NOMO-1 treated with dmso at 0.1 percent for 144 hours (cell line): ENCODE results near the gene HFE.
"Not testable (repeated sequence)": the region's sequence is repeated elsewhere in the genome, so short reads cannot be mapped to it uniquely, and the experiment has no call there.

ENCODE experiments used
- DNase-seq: peaks from one replicate; lab custom pipeline; 2025; ENCODE audit not compliant: unreplicated experiment; lab: John Stamatoyannopoulos, UW

HFE gene, protein sequence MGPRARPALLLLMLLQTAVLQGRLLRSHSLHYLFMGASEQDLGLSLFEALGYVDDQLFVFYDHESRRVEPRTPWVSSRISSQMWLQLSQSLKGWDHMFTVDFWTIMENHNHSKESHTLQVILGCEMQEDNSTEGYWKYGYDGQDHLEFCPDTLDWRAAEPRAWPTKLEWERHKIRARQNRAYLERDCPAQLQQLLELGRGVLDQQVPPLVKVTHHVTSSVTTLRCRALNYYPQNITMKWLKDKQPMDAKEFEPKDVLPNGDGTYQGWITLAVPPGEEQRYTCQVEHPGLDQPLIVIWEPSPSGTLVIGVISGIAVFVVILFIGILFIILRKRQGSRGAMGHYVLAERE

DNA sequence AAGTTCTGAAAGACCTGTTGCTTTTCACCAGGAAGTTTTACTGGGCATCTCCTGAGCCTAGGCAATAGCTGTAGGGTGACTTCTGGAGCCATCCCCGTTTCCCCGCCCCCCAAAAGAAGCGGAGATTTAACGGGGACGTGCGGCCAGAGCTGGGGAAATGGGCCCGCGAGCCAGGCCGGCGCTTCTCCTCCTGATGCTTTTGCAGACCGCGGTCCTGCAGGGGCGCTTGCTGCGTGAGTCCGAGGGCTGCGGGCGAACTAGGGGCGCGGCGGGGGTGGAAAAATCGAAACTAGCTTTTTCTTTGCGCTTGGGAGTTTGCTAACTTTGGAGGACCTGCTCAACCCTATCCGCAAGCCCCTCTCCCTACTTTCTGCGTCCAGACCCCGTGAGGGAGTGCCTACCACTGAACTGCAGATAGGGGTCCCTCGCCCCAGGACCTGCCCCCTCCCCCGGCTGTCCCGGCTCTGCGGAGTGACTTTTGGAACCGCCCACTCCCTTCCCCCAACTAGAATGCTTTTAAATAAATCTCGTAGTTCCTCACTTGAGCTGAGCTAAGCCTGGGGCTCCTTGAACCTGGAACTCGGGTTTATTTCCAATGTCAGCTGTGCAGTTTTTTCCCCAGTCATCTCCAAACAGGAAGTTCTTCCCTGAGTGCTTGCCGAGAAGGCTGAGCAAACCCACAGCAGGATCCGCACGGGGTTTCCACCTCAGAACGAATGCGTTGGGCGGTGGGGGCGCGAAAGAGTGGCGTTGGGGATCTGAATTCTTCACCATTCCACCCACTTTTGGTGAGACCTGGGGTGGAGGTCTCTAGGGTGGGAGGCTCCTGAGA, at the start of gene HFE:
Gene HFE (plus strand): TSS at position 146 of the 832 bp plus-strand sequence. CDS start 12 bp downstream, at position 158.
- peak; percentile 5 for DNase-seq

DNA sequence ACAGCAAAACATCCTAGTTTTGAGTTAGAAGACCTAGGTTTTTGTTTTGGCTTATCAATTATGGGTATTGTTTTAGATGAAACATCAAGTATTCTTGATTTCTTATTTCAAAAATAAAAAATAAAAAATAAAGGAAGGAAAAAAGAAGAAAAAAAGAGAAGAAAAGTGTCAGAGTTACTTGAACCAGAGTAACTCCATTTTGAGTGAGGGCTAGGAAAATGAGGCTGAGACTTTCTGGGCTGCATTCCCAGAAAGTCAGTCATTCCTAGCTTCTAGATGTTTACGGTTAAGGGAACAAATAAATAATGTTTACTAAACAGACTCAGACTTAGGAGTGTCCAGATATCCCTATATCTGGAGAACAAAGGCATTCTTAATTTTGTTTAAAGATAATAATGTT, 45.3 kb upstream of the HFE start:
- DNase-seq: no peak

DNA sequence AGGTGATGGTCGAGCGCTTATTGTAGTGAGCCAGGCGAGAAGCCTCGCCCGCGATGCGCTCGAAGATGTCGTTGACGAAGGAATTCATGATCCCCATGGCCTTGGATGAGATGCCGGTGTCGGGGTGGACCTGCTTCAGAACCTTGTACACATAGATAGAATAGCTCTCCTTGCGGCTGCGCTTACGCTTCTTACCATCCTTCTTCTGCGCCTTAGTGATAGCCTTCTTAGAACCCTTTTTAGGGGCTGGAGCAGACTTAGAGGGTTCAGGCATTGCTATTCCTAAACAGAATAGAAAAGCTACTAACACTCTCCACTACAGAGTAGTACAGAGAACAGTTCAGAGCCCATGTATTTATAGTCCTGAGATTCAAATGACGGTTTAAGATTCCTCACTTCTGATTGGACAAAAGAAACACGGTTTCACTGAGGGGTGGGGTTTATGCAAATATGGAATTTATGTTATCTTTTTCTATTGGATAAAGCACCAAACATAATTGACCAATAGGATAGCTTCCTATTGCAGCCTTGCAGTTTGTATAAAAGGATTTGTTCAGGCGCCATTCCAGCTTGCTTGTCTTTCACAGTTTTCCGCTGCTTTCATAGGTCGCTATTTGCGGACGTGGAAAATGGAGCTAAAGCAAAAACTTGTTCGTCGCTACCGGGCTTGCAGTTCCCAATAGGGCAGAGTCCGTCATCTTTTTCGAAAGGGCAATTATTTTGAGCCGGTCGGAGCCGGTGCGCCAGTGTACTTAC, 43.7 kb upstream of the HFE start:
- DNase-seq: no peak

DNA sequence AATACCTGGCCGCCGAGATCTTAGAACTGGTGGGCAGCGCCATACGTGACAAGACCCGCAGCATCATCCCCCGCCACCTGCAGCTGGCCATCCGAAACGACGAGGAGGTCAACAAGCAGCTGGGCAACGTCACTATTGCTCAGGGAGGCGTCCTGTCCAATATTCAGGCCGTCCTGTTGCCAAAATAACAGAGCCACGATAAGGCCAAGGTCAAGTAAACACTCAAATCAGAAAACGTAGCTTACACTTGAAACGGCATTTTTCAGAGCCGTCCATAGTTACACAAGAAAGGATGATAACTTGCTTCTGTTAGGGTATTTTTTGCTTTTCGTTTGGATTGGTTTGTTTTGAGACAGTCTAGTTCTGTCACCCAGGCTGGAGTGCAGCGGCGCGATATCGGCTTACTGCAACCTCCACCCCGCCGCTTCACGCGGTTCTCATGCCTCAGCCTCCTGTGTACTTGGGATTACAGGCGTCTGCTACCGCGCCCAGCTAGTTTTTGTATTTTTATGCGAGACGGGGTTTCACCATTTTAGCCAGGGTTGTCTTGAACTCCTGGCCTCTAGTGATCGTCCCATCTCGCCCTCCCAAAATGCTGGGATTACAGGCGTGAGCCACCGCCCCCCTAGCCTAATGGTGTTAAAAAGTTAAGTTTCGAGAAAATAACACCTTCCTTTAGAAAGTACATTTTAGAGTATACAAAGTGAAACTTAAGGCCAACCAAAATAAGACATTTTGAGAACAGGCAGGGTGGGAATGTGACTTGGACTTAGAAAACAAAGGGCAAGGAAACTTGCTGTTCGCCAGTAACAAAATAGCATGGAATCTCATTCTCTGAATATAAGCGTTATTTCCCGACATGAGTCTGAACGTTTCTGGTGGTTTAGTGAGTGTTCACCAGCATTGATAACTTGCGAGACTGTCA, 42.8 kb upstream of the HFE start:
- DNase-seq: no peak

DNA sequence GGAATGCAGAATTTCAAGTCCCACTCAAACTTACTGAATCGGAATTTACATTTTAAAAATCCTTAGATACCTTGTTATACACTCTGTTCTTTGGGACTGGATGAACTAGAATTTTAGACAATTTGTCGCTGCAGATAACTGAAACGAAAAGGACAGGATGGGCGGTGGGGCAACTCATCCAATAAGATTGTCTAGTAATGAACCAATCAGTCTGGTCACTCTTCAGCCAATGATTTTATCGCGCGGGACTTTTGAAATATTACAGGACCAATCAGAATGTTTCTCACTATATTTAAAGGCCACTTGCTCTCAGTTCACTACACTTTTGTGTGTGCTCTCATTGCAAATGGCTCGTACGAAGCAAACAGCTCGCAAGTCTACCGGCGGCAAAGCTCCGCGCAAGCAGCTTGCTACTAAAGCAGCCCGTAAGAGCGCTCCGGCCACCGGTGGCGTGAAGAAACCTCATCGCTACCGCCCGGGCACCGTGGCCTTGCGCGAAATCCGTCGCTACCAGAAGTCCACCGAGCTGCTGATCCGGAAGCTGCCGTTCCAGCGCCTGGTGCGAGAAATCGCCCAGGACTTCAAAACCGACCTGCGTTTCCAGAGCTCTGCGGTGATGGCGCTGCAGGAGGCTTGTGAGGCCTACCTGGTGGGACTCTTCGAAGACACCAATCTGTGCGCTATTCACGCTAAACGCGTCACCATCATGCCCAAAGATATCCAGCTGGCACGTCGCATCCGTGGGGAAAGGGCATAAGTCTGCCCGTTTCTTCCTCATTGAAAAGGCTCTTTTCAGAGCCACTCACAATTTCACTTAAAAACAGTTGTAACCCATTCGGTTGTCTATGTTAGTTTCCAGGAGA, 41.9 kb upstream of the HFE start:
- peak; percentile 4 for DNase-seq

DNA sequence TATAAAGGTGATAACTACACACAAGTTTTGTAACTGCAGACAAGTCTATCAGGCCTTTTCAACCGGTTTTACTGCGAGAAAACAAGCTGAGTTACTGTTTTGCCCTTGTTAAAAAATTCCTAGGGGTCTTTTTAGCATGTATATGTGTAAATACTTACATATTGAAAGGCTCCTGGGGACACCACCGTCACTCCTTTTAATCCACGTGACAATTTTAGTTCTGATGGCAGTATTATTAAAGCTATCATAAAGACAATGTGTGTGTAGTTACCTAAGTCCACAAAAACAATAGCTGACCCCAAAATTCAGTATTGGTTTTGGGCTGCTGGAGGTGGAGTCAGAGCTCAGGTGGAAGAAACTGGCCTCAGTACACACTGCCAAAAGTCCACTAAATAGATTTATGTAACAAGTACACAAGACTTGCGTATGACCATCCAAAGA, 41.3 kb upstream of the HFE start:
- no peak for DNase-seq

DNA sequence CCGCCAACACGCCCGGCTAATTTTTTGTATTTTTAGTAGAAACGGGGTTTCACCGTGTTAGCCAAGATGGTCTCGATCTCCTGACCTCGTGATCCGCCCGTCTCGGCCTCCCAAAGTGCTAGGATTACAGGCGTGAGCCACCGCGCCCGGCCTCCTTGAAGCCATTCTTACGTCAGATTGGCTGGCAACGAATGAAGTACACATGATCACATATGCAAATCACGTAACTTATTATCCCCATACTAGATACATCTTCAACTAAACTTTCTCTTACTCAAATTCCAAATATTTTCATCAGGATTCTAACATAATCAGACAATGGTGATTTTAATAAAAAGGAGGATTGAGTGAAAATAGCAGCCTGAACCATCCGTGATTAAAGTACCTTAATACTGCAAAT, 39.9 kb upstream of the HFE start:
- DNase-seq: not testable (repeated sequence)

DNA sequence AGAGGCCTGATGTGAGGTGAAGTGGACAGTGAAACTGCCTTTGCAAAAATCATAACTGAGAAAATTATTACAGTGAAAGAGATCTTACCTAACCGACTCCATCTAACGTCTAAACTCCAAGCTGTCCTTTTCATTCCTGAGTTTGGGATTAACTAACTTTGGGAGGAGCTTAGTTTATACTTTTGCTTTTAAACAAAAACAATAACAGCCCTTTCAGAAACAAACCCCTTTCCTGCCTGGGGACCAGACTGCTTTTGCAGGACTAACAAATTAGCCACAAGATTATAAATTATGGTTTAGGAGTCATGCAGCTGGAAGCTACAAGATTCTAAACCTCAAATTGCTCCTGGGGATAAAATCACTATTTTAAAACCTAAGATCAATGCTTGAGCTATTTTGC, 38.6 kb upstream of the HFE start:
- DNase-seq: no peak

DNA sequence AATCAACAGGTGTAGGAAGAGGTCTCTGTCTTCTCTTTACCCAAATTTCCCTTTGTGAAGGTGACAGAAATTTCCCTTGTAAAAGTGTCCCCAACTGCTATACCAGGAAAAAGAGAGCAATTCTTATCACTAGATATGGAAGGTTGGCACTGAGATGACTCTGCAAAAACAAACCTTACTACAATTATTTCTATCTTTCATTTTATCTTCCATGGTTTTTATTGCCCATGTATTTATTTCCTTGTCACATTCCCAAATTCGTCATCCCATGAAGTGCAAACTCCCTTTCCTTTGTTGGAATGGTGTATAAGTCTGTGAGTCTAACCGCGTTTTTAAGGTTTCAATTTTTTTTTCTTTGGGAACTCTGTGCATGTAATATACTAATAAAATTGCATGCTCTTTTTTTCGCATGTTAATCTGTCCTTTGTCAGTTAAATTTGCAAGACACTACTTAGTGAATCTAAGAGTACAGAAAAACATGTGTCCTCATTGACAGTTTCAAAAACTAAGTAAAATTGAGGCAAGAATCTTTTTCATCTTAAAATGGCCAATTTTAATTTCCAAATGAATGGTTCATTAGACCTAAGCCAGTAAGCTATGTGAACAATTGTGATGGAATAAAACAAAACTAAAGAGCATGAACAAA, 35.4 kb upstream of the HFE start:
- no peak for DNase-seq

DNA sequence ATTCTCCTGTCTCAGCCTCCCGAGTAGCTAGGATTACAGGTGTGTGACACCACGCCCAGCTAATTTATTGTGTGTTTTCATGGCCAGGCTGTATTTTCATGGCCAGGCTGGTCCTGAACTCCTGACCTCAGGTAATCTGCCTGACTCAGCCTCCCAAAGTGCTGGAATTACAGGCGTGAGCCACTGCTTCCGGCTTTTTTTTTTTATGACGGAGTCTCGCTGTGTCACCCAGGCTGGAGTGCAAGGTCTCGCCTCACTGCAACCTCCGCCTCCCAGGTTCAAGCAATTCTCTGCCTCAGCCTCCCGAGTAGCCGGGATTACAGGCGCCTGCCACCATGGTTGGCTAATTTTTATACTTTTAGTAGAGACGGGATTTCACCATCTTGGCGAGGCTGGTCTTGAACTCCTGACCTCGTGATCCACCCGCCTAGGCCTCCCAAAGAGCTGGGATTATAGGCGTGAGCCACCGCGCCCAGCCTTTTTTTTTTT, 34.4 kb upstream of the HFE start:
- DNase-seq: not testable (repeated sequence)

DNA sequence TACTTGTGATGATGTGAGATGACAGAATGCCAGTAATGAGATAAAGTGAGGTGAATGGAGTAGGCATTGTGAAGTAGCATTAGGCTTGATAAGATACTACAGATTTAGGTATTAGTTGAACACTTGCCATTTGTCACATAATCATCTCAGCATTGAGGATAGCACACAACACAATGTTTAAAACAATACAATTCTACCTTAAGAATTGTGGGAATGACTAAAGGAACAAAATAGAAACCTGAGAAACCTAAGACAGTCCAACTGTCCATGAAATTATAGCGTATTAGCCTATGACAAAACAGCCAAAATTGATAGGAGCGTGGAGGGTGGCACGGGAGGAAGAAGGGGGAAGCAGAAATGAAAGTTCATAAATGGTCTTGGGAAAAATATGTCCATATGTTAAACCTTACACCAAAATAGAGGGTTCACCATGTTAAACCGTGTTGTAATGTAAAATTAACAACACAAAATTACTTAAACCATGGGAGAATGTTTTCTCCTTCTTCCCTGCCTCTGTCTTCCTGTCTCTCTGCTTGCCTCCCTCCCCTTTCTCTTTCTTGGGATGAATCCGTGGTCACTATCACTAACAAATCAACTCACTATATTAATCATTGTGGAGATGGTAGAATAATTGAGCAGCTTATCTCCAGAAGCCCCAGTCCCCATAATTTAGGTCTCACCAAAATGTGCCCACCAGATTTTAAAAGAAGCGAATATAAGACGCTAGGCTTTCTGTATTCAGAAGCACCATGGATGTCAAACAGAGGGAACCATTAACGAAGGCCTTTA, 33.0 kb upstream of the HFE start:
- DNase-seq: peak; percentile 6

DNA sequence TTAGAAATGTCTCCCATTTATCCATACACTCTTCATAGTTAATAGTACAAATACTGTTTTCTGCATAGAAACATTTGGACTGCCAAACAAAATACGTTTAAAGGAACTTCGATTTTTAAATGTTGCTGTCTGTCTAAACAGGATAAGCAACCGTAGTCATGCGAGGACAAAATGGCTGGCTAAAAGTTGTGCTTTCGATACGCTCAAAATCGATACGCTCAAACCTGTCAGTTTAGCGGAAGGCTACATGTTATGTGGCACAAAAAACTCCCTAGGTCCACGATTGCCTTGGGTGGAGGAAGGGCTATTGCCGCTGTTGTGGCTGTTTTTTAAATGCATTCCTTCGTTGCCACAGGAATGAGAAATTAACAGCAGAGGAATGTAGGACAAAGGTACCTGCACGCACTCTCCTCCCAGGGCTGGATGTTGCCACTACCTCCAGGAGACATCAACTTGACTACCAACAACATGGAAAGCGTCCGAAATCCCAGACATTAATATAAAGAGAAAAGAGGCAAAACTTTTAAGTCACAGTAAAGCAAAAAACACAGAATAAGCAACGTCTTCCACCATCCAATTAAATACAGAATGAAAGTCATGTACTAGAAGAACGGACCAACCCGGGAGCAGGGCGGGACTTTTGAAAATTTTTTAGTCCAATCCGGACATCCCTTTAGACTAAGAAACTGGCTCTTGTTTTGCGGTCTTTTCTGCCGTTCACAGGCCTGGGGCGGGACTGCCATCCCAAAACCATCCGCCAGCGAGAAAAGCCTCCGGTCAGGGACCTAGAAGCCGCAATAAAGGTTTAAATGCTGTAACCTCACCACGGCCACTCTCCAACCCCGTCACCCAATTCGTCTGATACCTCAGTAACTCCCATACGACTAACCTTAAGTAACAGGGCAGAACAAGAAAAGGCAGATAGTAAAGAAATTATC, 32.2 kb upstream of the HFE start:
- peak; percentile 93 for DNase-seq

DNA sequence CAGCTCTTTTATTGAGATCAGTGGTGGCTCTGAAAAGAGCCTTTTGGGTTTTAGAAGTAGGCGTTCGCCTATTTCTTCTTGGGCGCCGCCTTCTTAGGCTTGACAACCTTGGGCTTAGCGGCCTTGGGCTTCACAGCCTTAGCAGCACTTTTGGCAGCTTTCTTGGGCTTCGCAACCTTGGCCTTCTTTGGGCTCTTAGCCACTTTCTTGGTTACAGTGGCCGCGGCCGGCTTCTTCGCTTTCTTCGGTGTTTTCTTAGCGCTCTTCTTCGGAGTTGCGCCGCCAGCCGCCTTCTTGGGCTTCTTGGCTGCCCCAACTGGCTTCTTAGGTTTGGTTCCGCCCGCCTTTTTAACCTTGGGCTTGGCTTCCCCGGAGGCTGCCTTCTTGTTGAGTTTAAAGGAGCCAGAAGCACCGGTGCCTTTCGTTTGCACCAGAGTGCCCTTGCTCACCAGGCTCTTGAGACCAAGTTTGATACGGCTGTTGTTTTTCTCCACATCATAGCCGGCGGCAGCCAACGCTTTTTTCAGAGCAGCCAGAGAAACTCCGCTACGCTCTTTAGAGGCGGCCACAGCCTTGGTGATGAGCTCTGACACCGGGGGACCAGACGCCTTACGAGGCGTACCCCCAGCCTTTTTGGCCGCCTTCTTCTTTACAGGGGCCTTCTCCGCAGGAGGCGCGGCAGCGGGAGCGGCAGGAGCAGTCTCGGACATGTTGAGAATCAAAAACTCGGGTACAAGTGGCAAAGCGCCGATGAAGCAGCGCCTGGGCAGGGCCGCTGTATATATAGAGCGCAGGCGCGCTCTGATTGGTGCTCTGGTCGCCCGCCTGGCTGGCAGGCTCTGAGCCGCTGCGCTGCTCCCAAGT, 31.3 kb upstream of the HFE start:
- DNase-seq: peak; percentile 86

DNA sequence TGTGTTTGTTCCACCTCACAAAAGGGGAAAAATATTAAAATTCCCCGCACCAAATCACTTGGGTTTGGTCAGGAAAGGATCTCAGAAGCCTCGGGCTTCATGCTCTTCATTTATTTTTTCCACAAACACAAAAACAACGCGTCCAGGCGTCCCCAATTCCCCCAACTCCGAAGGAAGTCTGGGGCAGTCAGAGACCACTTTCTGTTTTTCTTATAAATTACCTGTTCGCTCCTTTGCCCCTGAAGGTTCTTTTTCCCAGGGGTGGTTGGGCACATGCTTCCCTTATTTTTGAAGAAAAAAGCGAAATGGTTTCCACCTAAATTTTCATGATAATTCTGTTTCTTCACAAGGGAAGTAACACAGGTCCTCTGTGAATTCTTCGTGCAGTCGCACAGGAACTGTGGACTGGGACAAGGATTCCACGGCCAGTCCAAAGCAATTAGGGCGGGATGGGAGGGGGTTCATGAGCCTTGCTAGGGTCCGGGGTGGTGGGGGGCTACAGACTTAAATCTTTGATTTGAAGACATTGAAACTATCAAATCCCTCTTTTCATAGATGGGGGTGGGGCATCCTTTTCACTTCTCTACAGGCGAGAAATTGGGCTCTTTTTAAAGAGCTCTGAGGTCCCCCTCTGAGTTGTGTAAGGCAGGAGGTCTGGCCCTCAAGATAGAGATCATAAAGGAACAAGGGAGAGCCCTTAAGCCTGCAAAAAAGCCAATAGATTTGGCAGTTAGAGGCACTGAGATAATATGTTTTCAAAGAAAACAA, 30.5 kb upstream of the HFE start:
- DNase-seq: peak; percentile 25

DNA sequence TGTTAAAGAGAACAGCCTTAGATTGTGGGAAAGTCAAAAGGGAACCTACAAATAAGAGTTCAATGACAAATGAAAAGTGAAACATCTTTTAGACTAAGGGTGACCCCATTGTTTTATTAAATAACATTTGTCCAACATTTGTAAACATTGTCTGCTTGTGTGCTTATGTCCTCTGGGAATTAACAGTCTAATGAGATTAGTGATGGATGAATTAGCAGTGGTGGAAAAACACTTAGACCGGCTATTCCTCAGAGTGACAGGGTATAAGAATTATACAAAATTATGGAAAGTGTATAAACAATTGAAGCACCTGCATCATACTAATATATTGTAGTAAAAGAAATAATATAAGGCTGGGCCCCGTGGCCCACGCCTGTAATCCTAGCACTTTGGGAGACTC, 29.3 kb upstream of the HFE start:
- DNase-seq: no peak
